ENCODE measurements around the gene TAT. TPM values are rescaled to one million over a fixed set of nuclear protein-coding genes. Genes with fewer than 3 reads are reported as not detected.
"Not testable (repeated sequence)": the region's sequence is repeated elsewhere in the genome, so short reads cannot be mapped to it uniquely, and the experiment has no call there.

Gene TAT
- total RNA-seq, 6 donors from 2014 or later: 0.15 to 0.88 (median 0.54) TPM; not detected in 2

- ATAC-seq (ENCODE audit: low FRiP score in 2 of 2) (no peak), DNase-seq (no peak)
- TF ChIP-seq CTCF (IDR thresholded peaks at IDR 0.05) (peak in 1 of 6 experiments; percentile 5), POLR2A (IDR thresholded peaks at IDR 0.05) (no peak), POLR2AphosphoS5 (IDR thresholded peaks at IDR 0.05) (no peak), EP300 (IDR thresholded peaks at IDR 0.05) (no peak)
- 30 to 32% methylated on average over 8 to 9 of the region's 9 CpGs for WGBS, 2 donors
- no peaks in the 10 kb centered on the region for H3K27me3 ChIP-seq
- peak overlapping the region in 3 of 4 donors; percentile 47 to 59 (median 57) for H3K4me3 ChIP-seq
- no peaks in the 10 kb centered on the region for H3K36me3 ChIP-seq
- peaks cover 0 to 13% (median 4%) of the 10 kb centered on the region in 4 donors for H3K9me3 ChIP-seq
- H3K27ac ChIP-seq: peak overlapping the region; percentile 86 to 90 (median 88)
- H3K4me1 ChIP-seq: peaks cover 17 to 31% (median 18%) of the 10 kb centered on the region in 4 donors
Measured at GRCh38 chr16:71565812-71566700, 10.8 kb downstream of the TAT start.

GRCh38 chr16:71564335-71564967, 12.4 kb downstream of the TAT start:
- TF ChIP-seq POLR2A (IDR thresholded peaks at IDR 0.05) (peak in 1 of 4 donors; percentile 57), CTCF (IDR thresholded peaks at IDR 0.05) (no peak), POLR2AphosphoS5 (IDR thresholded peaks at IDR 0.05) (peak in 1 of 2 donors; percentile 79), EP300 (IDR thresholded peaks at IDR 0.05) (no peak)
- 10 to 11% methylated on average over 19 of the region's 19 CpGs for WGBS, 2 donors
- Histone ChIP-seq H3K9me3 (peaks cover 0 to 13% (median 4%) of the 10 kb centered on the region in 4 donors), H3K27ac (peak overlapping the region; percentile 86 to 90 (median 88)), H3K4me3 (peak overlapping the region; percentile 21 to 59 (median 52)), H3K27me3 (no peaks in the 10 kb centered on the region), H3K36me3 (no peaks in the 10 kb centered on the region), H3K4me1 (peaks cover 17 to 31% (median 18%) of the 10 kb centered on the region in 4 donors)
- no peak for DNase-seq
- peak in 1 of 2 donors; percentile 9 for ATAC-seq (ENCODE audit: low FRiP score in 2 of 2)

GRCh38 chr16:71562552-71562951, 14.3 kb downstream of the TAT start:
- ATAC-seq (ENCODE audit: low FRiP score in 2 of 2): no peak
- Histone ChIP-seq H3K36me3 (no peaks in the 10 kb centered on the region), H3K4me1 (peaks cover 10 to 22% (median 16%) of the 10 kb centered on the region in 4 donors), H3K27ac (no peak overlapping the region), H3K9me3 (peaks cover 0 to 13% (median 4%) of the 10 kb centered on the region in 4 donors), H3K27me3 (no peaks in the 10 kb centered on the region), H3K4me3 (no peak overlapping the region)
- 97 to 100% methylated on average over 1 of the region's 1 CpG for WGBS, 2 donors
- DNase-seq: no peak
- TF ChIP-seq CTCF (IDR thresholded peaks at IDR 0.05): no peak
- TF ChIP-seq POLR2AphosphoS5 (IDR thresholded peaks at IDR 0.05): no peak
- no peak for TF ChIP-seq EP300 (IDR thresholded peaks at IDR 0.05)
- TF ChIP-seq POLR2A (IDR thresholded peaks at IDR 0.05): no peak

GRCh38 chr16:71561886-71562285, 15.0 kb downstream of the TAT start:
- not testable (repeated sequence) for H3K4me3 ChIP-seq; ATAC-seq (ENCODE audit: low FRiP score in 2 of 2); H3K36me3 ChIP-seq; DNase-seq; H3K27me3 ChIP-seq; H3K27ac ChIP-seq
- Histone ChIP-seq H3K9me3 (peaks cover 0 to 13% (median 4%) of the 10 kb centered on the region in 4 donors), H3K4me1 (peaks cover 10 to 22% (median 16%) of the 10 kb centered on the region in 4 donors)
- WGBS, 2 donors: 69 to 73% methylated on average over 8 of the region's 8 CpGs

GRCh38 chr16:71559855-71560254, 17.0 kb downstream of the TAT start:
- Histone ChIP-seq H3K36me3 (no peaks in the 10 kb centered on the region), H3K4me3 (no peak overlapping the region), H3K9me3 (peaks cover 0 to 13% (median 4%) of the 10 kb centered on the region in 4 donors), H3K27me3 (no peaks in the 10 kb centered on the region), H3K4me1 (peaks cover 0 to 10% (median 4%) of the 10 kb centered on the region in 4 donors), H3K27ac (no peak overlapping the region)
- no peak for ATAC-seq (ENCODE audit: low FRiP score in 2 of 2)
- no peak for DNase-seq
- TF ChIP-seq POLR2AphosphoS5 (IDR thresholded peaks at IDR 0.05): no peak
- no peak for TF ChIP-seq CTCF (IDR thresholded peaks at IDR 0.05)
- no peak for TF ChIP-seq POLR2A (IDR thresholded peaks at IDR 0.05)
- TF ChIP-seq EP300 (IDR thresholded peaks at IDR 0.05): no peak
